Liver (tissue), 9 donors: ENCODE results near the gene FARSB. TPM values are rescaled to one million over a fixed set of nuclear protein-coding genes. Genes with fewer than 3 reads are reported as not detected.

Experiments used
- DNase-seq: peaks from one replicate; pipeline ENCODE4 v3.0.0-alpha.2; 2017; ENCODE audit warnings: low spot score
- H3K27ac ChIP-seq, 2 donors: one replicate each; pipeline ENCODE4 v1.7.0; 2013; ENCODE audit warnings: inconsistent platforms in 2 of 2, low read length in 2 of 2, control low read depth in 1 of 2, low read depth in 1 of 2, mild to moderate bottlenecking in 1 of 2
- H3K27me3 ChIP-seq, 4 donors: one replicate each; pipeline versions ENCODE4 v1.6.1 to v1.7.0; 2013; ENCODE audit warnings: low read length in 3 of 4, inconsistent platforms in 1 of 4, mild to moderate bottlenecking in 1 of 4, moderate library complexity in 1 of 4; ENCODE audit not compliant: control insufficient read depth in 4 of 4, insufficient read depth in 4 of 4
- H3K36me3 ChIP-seq, 4 donors: one replicate each; pipeline versions ENCODE4 v1.6.1 to v1.7.0; 2013; ENCODE audit warnings: low read length in 3 of 4, mild to moderate bottlenecking in 3 of 4, low read depth in 1 of 4, moderate library complexity in 1 of 4; ENCODE audit not compliant: control insufficient read depth in 4 of 4, insufficient read depth in 3 of 4
- H3K4me1 ChIP-seq, 4 donors: one replicate each; pipeline versions ENCODE4 v1.6.1 to v1.7.0; 2013; ENCODE audit warnings: low read length in 3 of 4, mild to moderate bottlenecking in 3 of 4, moderate library complexity in 1 of 4; ENCODE audit not compliant: control insufficient read depth in 4 of 4, insufficient read depth in 4 of 4
- H3K4me3 ChIP-seq, 3 donors: one replicate each; pipeline versions ENCODE4 v1.6.1 to v1.7.0; 2013; ENCODE audit warnings: low read length in 3 of 3, control low read depth in 1 of 3, low read depth in 1 of 3, mild to moderate bottlenecking in 1 of 3
- H3K9ac ChIP-seq, 2 donors: one replicate each; pipeline ENCODE4 v1.7.0; 2013; ENCODE audit warnings: low read length in 2 of 2, mild to moderate bottlenecking in 2 of 2, moderate library complexity in 2 of 2, control low read depth in 1 of 2, low read depth in 1 of 2
- H3K9me3 ChIP-seq, 4 donors: one replicate each; pipeline versions ENCODE4 v1.6.1 to v1.7.0; 2013; ENCODE audit warnings: low read length in 3 of 4; ENCODE audit not compliant: control insufficient read depth in 4 of 4
- FOXA1 ChIP-seq: IDR thresholded peaks from 2 replicates; pipeline ENCODE4 v1.6.1; 2016; ENCODE audit warnings: antibody characterized with exemption
- FOXA2 ChIP-seq: IDR thresholded peaks from 2 replicates; pipeline ENCODE4 v1.6.1; 2016; ENCODE audit warnings: antibody characterized with exemption
- GABPA ChIP-seq, 2 donors: IDR thresholded peaks in 1 of 2; conservative IDR thresholded peaks in 1 of 2; 2 replicates each; pipeline ENCODE4 v1.6.1; 2016; ENCODE audit warnings: antibody characterized with exemption in 2 of 2, mild to moderate bottlenecking in 1 of 2, moderate library complexity in 1 of 2
- HNF4A ChIP-seq, 2 donors: conservative IDR thresholded peaks; 2 replicates each; pipeline ENCODE4 v1.6.1; 2016; ENCODE audit warnings: antibody characterized with exemption in 2 of 2, mild to moderate bottlenecking in 2 of 2
- JUND ChIP-seq, 2 donors: IDR thresholded peaks; 2 replicates each; pipeline ENCODE4 v1.6.1; 2016; ENCODE audit warnings: antibody characterized with exemption in 2 of 2
- NR2F2 ChIP-seq: IDR thresholded peaks from 2 replicates; pipeline ENCODE4 v1.6.1; 2016; ENCODE audit warnings: antibody characterized with exemption
- RAD21 ChIP-seq, 2 donors: IDR thresholded peaks; 2 replicates each; pipeline ENCODE4 v1.6.1; 2016; ENCODE audit warnings: antibody characterized with exemption in 2 of 2, mild to moderate bottlenecking in 2 of 2
- SP1 ChIP-seq: IDR thresholded peaks from 2 replicates; pipeline ENCODE4 v1.6.1; 2018; ENCODE audit warnings: antibody characterized with exemption, mild to moderate bottlenecking
- TAF1 ChIP-seq: conservative IDR thresholded peaks from 2 replicates; pipeline ENCODE4 v1.6.1; 2016; ENCODE audit warnings: antibody characterized with exemption, mild to moderate bottlenecking
- YY1 ChIP-seq: IDR thresholded peaks from 2 replicates; pipeline ENCODE4 v1.6.1; 2016; ENCODE audit warnings: antibody characterized with exemption, mild to moderate bottlenecking
- WGBS: extraction: QIAGEN DNeasy Blood & Tissue Kit; methylation state at CpG from one replicate; pipeline ENCODE4 v1.1.7; 2013; 5-methylcytosine and 5-hydroxymethylcytosine counted together
- polyA plus RNA-seq, 2 donors: library from polyadenylated mRNA; stranded (reverse) in 1 of 2; unstranded in 1 of 2; fragments of 200-250 nt in 1 of 2; fragments of >200 nt in 1 of 2; fragmentation: Nextera tagmentation in 1 of 2; extraction: Ambion mirVana in 1 of 2; gene quantifications; one replicate each; pipeline versions ENCODE4 v1.2.1 to v1.2.3, GENCODE V29; 2013 to 2015
- total RNA-seq, 2 donors: library from RNA; depleted of rRNA; stranded (reverse); fragments of >200 nt; gene quantifications; one replicate each; pipeline ENCODE4 v1.2.3, GENCODE V29; 2014
- TF ChIP-seq, protein P1 (sequence below): IDR thresholded peaks from 2 replicates; pipeline ENCODE4 v1.6.1; 2016; ENCODE audit warnings: antibody characterized with exemption
- TF ChIP-seq, protein P2 (sequence below): IDR thresholded peaks from 2 replicates; pipeline ENCODE4 v1.6.1; 2016; ENCODE audit warnings: antibody characterized with exemption
- donor health status: healthy.
- donor health status: healthy.
- donor health status: healthy.
- donor health status: healthy.
- donor health status: healthy.

Gene FARSB
- total and polyA plus RNA-seq, 4 donors, result 5.5 to 9.7 (median 8.9) TPM

DNA sequence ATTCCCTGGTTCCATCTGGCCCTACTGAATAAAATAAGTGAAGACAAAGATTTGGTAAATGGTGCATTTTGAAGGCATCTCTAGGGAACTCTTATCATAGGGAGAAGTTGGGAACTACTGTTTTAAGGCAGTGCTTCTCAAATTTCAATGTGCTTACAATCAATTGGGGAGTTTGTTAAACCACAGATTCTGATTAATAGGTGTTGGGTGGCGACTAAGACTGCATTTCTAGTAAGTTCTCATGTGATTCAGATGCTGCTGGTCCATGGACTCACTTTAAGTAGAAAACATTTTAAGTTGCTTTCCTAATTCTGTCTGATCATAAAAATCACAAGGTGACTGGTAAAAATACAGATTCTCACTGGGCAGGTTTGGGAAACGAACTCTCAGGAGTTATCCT lies 14.6 kb downstream of the FARSB start:
- Histone ChIP-seq H3K36me3 (peaks cover 5 to 45% (median 15%) of the 10 kb centered on the region in 4 donors), H3K9ac (no peak overlapping the region), H3K27ac (no peak overlapping the region), H3K9me3 (no peaks in the 10 kb centered on the region), H3K27me3 (no peaks in the 10 kb centered on the region), H3K4me3 (no peak overlapping the region), H3K4me1 (no peaks in the 10 kb centered on the region)
- 99% methylated on average over 2 of the region's 2 CpGs for WGBS
- DNase-seq, result no peak
- no peak for TF ChIP-seq NR2F2
- TF ChIP-seq TAF1, result no peak
- no peak for TF ChIP-seq HNF4A (conservative IDR thresholded peaks at IDR 0.05)
- TF ChIP-seq GABPA (IDR thresholded peaks at IDR 0.05 in 1 of 2, conservative IDR thresholded peaks at IDR 0.05 in 1 of 2), result no peak

DNA sequence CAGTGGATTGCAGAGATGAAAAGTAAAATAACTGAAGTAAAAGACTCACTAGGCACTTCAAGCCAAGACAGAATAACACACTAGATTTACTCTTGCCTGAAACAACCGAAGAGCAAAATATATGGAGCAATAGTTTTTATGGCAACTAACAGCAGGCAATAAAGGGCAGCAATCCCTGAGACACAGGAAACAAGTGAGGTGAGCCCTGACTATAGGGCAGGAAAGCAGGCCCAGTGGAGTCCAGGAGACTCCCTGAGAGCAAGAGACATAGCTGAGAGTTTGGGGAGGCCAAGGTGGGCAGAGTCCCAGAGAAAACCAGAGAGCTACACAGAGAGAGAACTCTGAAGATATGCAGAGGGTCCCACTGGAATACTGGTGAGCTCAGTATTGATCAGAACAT lies 18.8 kb downstream of the FARSB start:
- WGBS, result 89% methylated on average over 1 of the region's 1 CpG

DNA sequence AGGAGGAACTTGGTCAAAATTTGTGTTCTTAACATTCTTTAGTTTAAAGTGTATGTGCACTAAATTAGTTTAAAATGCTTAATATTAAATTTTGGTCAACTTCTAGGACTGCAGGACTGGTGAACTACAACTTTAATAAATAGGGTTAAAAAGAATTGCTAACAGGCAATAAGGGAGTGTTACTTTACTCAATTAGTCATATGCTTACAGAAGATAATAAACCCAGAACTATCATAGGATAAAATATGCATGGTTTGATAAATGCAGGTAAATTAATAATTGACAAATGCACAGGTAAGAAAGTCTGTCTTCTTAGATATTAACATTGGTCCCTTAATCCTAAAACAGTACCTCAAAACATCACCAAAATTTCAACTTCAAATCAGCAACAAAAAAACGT lies 20.6 kb downstream of the FARSB start:
- peaks cover 2 to 54% (median 29%) of the 10 kb centered on the region in 4 donors for H3K36me3 ChIP-seq
- H3K9me3 ChIP-seq, result no peaks in the 10 kb centered on the region
- no peak overlapping the region for H3K27ac ChIP-seq
- 95% methylated on average over 1 of the region's 1 CpG for WGBS
- no peaks in the 10 kb centered on the region for H3K27me3 ChIP-seq
- H3K4me3 ChIP-seq, result no peak overlapping the region
- H3K4me1 ChIP-seq, result no peaks in the 10 kb centered on the region
- DNase-seq, result no peak
- TF ChIP-seq YY1 (no peak), FOXA1 (no peak), SP1 (no peak), RAD21 (IDR thresholded peaks at IDR 0.05) (no peak)
- TF ChIP-seq, protein P1, sequence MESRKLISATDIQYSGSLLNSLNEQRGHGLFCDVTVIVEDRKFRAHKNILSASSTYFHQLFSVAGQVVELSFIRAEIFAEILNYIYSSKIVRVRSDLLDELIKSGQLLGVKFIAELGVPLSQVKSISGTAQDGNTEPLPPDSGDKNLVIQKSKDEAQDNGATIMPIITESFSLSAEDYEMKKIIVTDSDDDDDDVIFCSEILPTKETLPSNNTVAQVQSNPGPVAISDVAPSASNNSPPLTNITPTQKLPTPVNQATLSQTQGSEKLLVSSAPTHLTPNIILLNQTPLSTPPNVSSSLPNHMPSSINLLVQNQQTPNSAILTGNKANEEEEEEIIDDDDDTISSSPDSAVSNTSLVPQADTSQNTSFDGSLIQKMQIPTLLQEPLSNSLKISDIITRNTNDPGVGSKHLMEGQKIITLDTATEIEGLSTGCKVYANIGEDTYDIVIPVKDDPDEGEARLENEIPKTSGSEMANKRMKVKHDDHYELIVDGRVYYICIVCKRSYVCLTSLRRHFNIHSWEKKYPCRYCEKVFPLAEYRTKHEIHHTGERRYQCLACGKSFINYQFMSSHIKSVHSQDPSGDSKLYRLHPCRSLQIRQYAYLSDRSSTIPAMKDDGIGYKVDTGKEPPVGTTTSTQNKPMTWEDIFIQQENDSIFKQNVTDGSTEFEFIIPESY, result no peak
- no peak overlapping the region for H3K9ac ChIP-seq

More for the DNA sequence above, 18.8 kb downstream of the FARSB start:
- H3K9me3 ChIP-seq, result no peaks in the 10 kb centered on the region
- peaks cover 0 to 50% (median 20%) of the 10 kb centered on the region in 4 donors for H3K36me3 ChIP-seq
- no peak overlapping the region for H3K9ac ChIP-seq
- TF ChIP-seq FOXA2, result no peak
- TF ChIP-seq JUND (IDR thresholded peaks at IDR 0.05), result no peak
- TF ChIP-seq, protein P2, sequence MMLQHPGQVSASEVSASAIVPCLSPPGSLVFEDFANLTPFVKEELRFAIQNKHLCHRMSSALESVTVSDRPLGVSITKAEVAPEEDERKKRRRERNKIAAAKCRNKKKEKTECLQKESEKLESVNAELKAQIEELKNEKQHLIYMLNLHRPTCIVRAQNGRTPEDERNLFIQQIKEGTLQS, result no peak
- no peak for TF ChIP-seq GABPA (IDR thresholded peaks at IDR 0.05 in 1 of 2, conservative IDR thresholded peaks at IDR 0.05 in 1 of 2)
- no peak for TF ChIP-seq SP1
- TF ChIP-seq, protein P1, result no peak
- no peak overlapping the region for H3K4me3 ChIP-seq
- H3K27ac ChIP-seq, result no peak overlapping the region
- no peaks in the 10 kb centered on the region for H3K27me3 ChIP-seq
- no peak for DNase-seq
- no peaks in the 10 kb centered on the region for H3K4me1 ChIP-seq
